Endothelial cell (in vitro differentiated cells): Measurements from ENCODE around the gene POLD2. TPM values are rescaled to one million over a fixed set of nuclear protein-coding genes. Genes with fewer than 3 reads are reported as not detected.

Source experiments
- DNase-seq: peaks from one replicate; pipeline ENCODE4 v3.0.0; 2021; ENCODE audit warnings: low spot score
- H3K27ac Mint-ChIP-seq: one replicate; pipeline ENCODE4 v1.8.0; 2021; ENCODE audit warnings: mixed read lengths, inconsistent platforms; ENCODE audit not compliant: unreplicated experiment
- H3K27me3 Mint-ChIP-seq: one replicate; pipeline ENCODE4 v1.8.0; 2021; ENCODE audit warnings: mild to moderate bottlenecking, moderate library complexity, mixed read lengths, inconsistent platforms; ENCODE audit not compliant: unreplicated experiment
- H3K36me3 Mint-ChIP-seq: one replicate; pipeline ENCODE4 v1.8.0; 2021; ENCODE audit warnings: mild to moderate bottlenecking, low read depth, mixed read lengths, inconsistent platforms; ENCODE audit not compliant: unreplicated experiment
- H3K4me1 Mint-ChIP-seq: one replicate; pipeline ENCODE4 v1.8.0; 2021; ENCODE audit warnings: mild to moderate bottlenecking, mixed read lengths, inconsistent platforms; ENCODE audit not compliant: unreplicated experiment
- H3K4me3 Mint-ChIP-seq: one replicate; pipeline ENCODE4 v1.8.0; 2021; ENCODE audit warnings: mild to moderate bottlenecking, mixed read lengths, inconsistent platforms; ENCODE audit not compliant: unreplicated experiment
- H3K9me3 Mint-ChIP-seq: one replicate; pipeline ENCODE4 v1.8.0; 2021; ENCODE audit warnings: mixed read lengths, inconsistent platforms; ENCODE audit not compliant: unreplicated experiment
- CTCF ChIP-seq: fragments of 200-600 bp; sonication (generic); IDR thresholded peaks from one replicate; pipeline ENCODE4 v1.5.0; 2021; ENCODE audit warnings: antibody characterized with exemption; ENCODE audit not compliant: unreplicated experiment
- total RNA-seq: library from RNA; stranded (reverse); fragmentation: NEBNext Ultra II Directional; extraction: Animal tissue kit (Norgen Biotek cat#: 25700); gene quantifications from one replicate; pipeline ENCODE4 v1.2.1, GENCODE V29; 2021; ENCODE audit not compliant: unreplicated experiment

Gene POLD2
- total RNA-seq, 1 donor from 2014 or later = 39.9 TPM

GRCh38 chr7:44103566-44103922, 19.8 kb downstream of the POLD2 start:
- no peaks in the 10 kb centered on the region for H3K9me3 Mint-ChIP-seq
- H3K27me3 Mint-ChIP-seq = peaks cover 16% of the 10 kb centered on the region
- TF ChIP-seq CTCF = no peak
- no peak for DNase-seq
- no peak overlapping the region for H3K27ac Mint-ChIP-seq
- peaks cover 4% of the 10 kb centered on the region for H3K36me3 Mint-ChIP-seq
- peak overlapping the region; percentile 32 for H3K4me3 Mint-ChIP-seq
- H3K4me1 Mint-ChIP-seq = peaks cover 13% of the 10 kb centered on the region

- H3K4me3 Mint-ChIP-seq = peak overlapping the region; percentile 32
- no peaks in the 10 kb centered on the region for H3K9me3 Mint-ChIP-seq
- H3K27ac Mint-ChIP-seq = no peak overlapping the region
- peaks cover 16% of the 10 kb centered on the region for H3K27me3 Mint-ChIP-seq
- DNase-seq = no peak
- H3K36me3 Mint-ChIP-seq = peaks cover 4% of the 10 kb centered on the region
- TF ChIP-seq CTCF = no peak
- H3K4me1 Mint-ChIP-seq = peaks cover 13% of the 10 kb centered on the region
Observed at GRCh38 chr7:44102846-44103565, 20.3 kb downstream of the POLD2 start.

GRCh38 chr7:44101966-44102845, 21.1 kb downstream of the POLD2 start:
- Mint-ChIP-seq H3K4me1 (peaks cover 13% of the 10 kb centered on the region), H3K27me3 (peaks cover 16% of the 10 kb centered on the region), H3K36me3 (peaks cover 4% of the 10 kb centered on the region), H3K9me3 (no peaks in the 10 kb centered on the region), H3K4me3 (no peak overlapping the region), H3K27ac (no peak overlapping the region)
- DNase-seq = no peak
- no peak for TF ChIP-seq CTCF

- no peak for DNase-seq
- Mint-ChIP-seq H3K27ac (no peak overlapping the region), H3K27me3 (peaks cover 16% of the 10 kb centered on the region), H3K4me1 (peaks cover 13% of the 10 kb centered on the region), H3K36me3 (peaks cover 4% of the 10 kb centered on the region), H3K4me3 (no peak overlapping the region), H3K9me3 (no peaks in the 10 kb centered on the region)
- TF ChIP-seq CTCF = no peak
Observed at GRCh38 chr7:44101303-44101965, 21.9 kb downstream of the POLD2 start.
